ENCODE measurements around the gene MYO18B. TPM values are rescaled to one million over a fixed set of nuclear protein-coding genes. Genes with fewer than 3 reads are reported as not detected.

MYO18B gene
- total RNA-seq, 2 experiments from 2014 or later: 0.11 to 0.22 TPM

DNA sequence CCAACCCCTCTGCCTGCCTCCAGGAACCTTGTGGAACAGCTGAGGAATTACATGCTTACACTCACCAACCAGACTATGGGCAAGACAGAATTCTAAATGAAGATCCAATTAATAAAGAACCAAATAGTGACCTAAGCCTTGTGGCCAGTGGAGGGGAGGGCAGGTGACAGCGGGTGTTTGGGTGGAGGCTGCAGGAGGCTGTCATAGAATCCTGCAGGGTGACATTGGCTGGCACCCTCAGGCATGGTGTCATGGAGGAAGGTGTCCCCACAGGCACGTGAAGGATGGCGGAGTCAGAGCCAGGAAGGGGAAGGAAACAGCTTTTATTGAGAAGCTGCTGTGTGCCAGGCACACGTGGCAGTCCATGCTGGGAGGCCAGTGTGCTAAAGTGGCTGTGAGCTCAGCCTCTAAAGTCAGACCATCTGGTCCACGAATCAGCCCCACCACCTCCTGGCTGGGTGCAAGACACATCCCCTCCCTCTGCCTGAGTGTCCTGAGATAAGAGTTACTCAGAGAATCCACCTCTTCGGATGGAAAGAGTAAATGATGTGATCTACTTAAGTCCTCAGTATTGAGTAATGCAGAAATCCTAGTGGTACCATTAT is 8.7 kb downstream of the MYO18B start:
- Histone ChIP-seq H3K9me3 (ENCODE audit: control insufficient read depth in 1 of 2, insufficient read depth in 1 of 2, low read length in 2 of 2) (no peaks in the 10 kb centered on the region), H3K36me3 (ENCODE audit: insufficient read depth, low read length) (no peaks in the 10 kb centered on the region), H3K27ac (ENCODE audit: low read depth in 1 of 2, low read length in 2 of 2) (no peak overlapping the region), H3K4me3 (ENCODE audit: low read length) (no peak overlapping the region), H3K4me1 (ENCODE audit: insufficient read depth, low read length) (no peaks in the 10 kb centered on the region), H3K27me3 (ENCODE audit: control insufficient read depth in 1 of 2, insufficient read depth in 2 of 2, low read length in 2 of 2) (no peaks in the 10 kb centered on the region)
- intact Hi-C loops (cut with DNase I, micrococcal nuclease): no loop called here
- H3K4me3 Mint-ChIP-seq: no peak overlapping the region
- ChIA-PET CTCF (no interaction called here), POLR2A (no interaction called here)
- no peaks in the 10 kb centered on the region for H3K9me3 Mint-ChIP-seq
- no peak for DNase-seq
- H3K4me1 Mint-ChIP-seq (ENCODE audit: low read depth): no peaks in the 10 kb centered on the region
- no peak overlapping the region for H3K27ac Mint-ChIP-seq
- no peak for ATAC-seq (ENCODE audit: poor library complexity)
- H3K27me3 Mint-ChIP-seq: no peaks in the 10 kb centered on the region
- TF ChIP-seq, protein P1, sequence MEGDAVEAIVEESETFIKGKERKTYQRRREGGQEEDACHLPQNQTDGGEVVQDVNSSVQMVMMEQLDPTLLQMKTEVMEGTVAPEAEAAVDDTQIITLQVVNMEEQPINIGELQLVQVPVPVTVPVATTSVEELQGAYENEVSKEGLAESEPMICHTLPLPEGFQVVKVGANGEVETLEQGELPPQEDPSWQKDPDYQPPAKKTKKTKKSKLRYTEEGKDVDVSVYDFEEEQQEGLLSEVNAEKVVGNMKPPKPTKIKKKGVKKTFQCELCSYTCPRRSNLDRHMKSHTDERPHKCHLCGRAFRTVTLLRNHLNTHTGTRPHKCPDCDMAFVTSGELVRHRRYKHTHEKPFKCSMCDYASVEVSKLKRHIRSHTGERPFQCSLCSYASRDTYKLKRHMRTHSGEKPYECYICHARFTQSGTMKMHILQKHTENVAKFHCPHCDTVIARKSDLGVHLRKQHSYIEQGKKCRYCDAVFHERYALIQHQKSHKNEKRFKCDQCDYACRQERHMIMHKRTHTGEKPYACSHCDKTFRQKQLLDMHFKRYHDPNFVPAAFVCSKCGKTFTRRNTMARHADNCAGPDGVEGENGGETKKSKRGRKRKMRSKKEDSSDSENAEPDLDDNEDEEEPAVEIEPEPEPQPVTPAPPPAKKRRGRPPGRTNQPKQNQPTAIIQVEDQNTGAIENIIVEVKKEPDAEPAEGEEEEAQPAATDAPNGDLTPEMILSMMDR (IDR thresholded peaks at IDR 0.05): no peak
- H3K36me3 Mint-ChIP-seq (ENCODE audit: low read depth): no peaks in the 10 kb centered on the region

DNA sequence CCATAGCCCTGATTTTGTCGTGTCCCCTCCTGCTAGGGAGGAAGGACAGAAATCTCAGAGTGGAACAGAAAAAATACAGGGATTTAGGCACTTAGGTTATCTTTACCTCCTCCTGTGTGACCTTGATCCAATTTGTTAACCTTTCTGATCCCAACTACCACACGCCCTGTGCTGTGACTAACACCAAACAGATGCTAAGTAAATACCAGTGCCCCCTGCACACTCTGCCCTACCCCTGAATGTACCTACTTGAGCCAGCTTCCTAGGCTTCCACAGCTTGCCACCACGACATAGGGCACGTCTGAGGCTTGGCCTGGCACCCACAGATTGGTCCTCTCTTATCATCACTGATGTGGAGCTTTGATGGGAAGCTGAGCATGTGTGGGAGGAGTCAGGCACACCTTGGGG is 9.2 kb downstream of the MYO18B start:
- ATAC-seq (ENCODE audit: poor library complexity): no peak
- no peaks in the 10 kb centered on the region for H3K4me1 ChIP-seq (ENCODE audit: insufficient read depth, low read length)
- no peak overlapping the region for H3K27ac Mint-ChIP-seq
- no peaks in the 10 kb centered on the region for H3K36me3 ChIP-seq (ENCODE audit: insufficient read depth, low read length)
- no peak overlapping the region for H3K27ac ChIP-seq (ENCODE audit: low read depth in 1 of 2, low read length in 2 of 2)
- TF ChIP-seq, protein P1 (IDR thresholded peaks at IDR 0.05): no peak
- no peaks in the 10 kb centered on the region for H3K9me3 ChIP-seq (ENCODE audit: control insufficient read depth in 1 of 2, insufficient read depth in 1 of 2, low read length in 2 of 2)
- H3K9me3 Mint-ChIP-seq: no peaks in the 10 kb centered on the region
- no peaks in the 10 kb centered on the region for H3K4me1 Mint-ChIP-seq (ENCODE audit: low read depth)
- no peaks in the 10 kb centered on the region for H3K27me3 Mint-ChIP-seq
- CTCF ChIA-PET: no interaction called here
- intact Hi-C loops (cut with DNase I, micrococcal nuclease): no loop called here
- no peak overlapping the region for H3K4me3 Mint-ChIP-seq
- no peaks in the 10 kb centered on the region for H3K27me3 ChIP-seq (ENCODE audit: control insufficient read depth in 1 of 2, insufficient read depth in 2 of 2, low read length in 2 of 2)
- no peaks in the 10 kb centered on the region for H3K36me3 Mint-ChIP-seq (ENCODE audit: low read depth)
- POLR2A ChIA-PET: no interaction called here
- H3K4me3 ChIP-seq (ENCODE audit: low read length): no peak overlapping the region
- DNase-seq: no peak

DNA sequence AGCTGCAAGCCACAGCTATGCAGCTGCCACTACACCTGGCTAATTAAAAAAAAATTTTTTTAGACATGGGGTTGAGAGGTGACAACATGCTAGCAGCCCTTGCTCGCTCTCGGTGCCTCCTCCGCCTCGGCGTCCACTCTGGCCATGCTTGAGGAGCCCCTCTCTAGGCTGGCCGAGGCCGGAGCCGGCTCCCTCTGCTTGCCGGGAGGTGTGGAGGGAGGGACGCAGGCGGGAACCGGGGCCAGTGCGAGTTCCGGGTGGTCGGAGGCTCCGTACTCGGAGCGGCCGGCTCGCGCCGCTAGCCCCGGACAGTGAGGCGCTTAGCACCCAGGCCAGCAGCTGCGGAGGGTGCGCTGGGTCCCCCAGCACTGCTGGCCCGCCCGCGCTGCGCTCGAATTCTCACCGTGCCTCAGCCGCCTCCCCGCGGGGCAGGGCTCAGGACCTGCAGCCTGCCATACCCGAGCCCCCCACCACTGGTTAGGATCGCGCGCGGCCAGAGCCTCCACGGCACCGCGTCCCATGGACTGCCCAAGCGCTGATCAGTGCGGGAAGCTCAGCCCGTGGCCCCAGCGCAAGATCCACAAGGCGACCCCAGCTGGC is 10.7 kb downstream of the MYO18B start:
- Mint-ChIP-seq H3K36me3 (ENCODE audit: low read depth) (no peaks in the 10 kb centered on the region), H3K4me3 (no peak overlapping the region), H3K27ac (no peak overlapping the region), H3K27me3 (no peaks in the 10 kb centered on the region), H3K4me1 (ENCODE audit: low read depth) (no peaks in the 10 kb centered on the region), H3K9me3 (no peaks in the 10 kb centered on the region)
- Histone ChIP-seq H3K4me1 (ENCODE audit: insufficient read depth, low read length) (no peaks in the 10 kb centered on the region), H3K4me3 (ENCODE audit: low read length) (no peak overlapping the region), H3K9me3 (ENCODE audit: control insufficient read depth in 1 of 2, insufficient read depth in 1 of 2, low read length in 2 of 2) (no peaks in the 10 kb centered on the region), H3K27ac (ENCODE audit: low read depth in 1 of 2, low read length in 2 of 2) (no peak overlapping the region), H3K27me3 (ENCODE audit: control insufficient read depth in 1 of 2, insufficient read depth in 2 of 2, low read length in 2 of 2) (no peaks in the 10 kb centered on the region), H3K36me3 (ENCODE audit: insufficient read depth, low read length) (no peaks in the 10 kb centered on the region)
- no peak for ATAC-seq (ENCODE audit: poor library complexity)
- intact Hi-C loops (cut with DNase I, micrococcal nuclease): no loop called here
- POLR2A ChIA-PET: no interaction called here
- CTCF ChIA-PET: no interaction called here
- TF ChIP-seq, protein P1 (IDR thresholded peaks at IDR 0.05): no peak
- no peak for DNase-seq

Data from CD4-positive, alpha-beta T cell (primary cell).